Keratinocyte (primary cell): Measurements from ENCODE around the gene RAB44. TPM values are rescaled to one million over a fixed set of nuclear protein-coding genes. Genes with fewer than 3 reads are reported as not detected.
A peak's percentile ranks its signal among the peaks of the same experiment; 100 is the strongest.

Source experiments
- DNase-seq: peaks from one replicate; pipeline ENCODE4 v3.0.0-alpha.2; 2011; ENCODE audit warnings: low read depth, missing footprints, low spot score
- FAIRE-seq: peaks from 2 replicates; lab custom pipeline; 2011; peaks lifted over from hg19 to GRCh38; lab: Jason Lieb, UNC
- H2AFZ ChIP-seq: 2 replicates; pipeline ENCODE4 v1.6.0; 2012; ENCODE audit warnings: low read length, control low read depth, inconsistent platforms; ENCODE audit not compliant: control insufficient read depth
- H3K27ac ChIP-seq: 2 replicates; pipeline ENCODE4 v1.5.1; 2011; ENCODE audit warnings: low read length; ENCODE audit not compliant: control insufficient read depth, insufficient read depth
- H3K27me3 ChIP-seq: 3 replicates; pipeline ENCODE4 v1.6.0; 2011; ENCODE audit warnings: low read length; ENCODE audit not compliant: control insufficient read depth, insufficient read depth; ENCODE audit errors: extremely low read depth
- H3K36me3 ChIP-seq, 2 experiments: 2 replicates in 1 of 2; 3 replicates in 1 of 2; pipeline ENCODE4 v1.5.1; 2011; ENCODE audit warnings: low read length in 2 of 2, mild to moderate bottlenecking in 1 of 2; ENCODE audit not compliant: control insufficient read depth in 2 of 2, insufficient read depth in 2 of 2; ENCODE audit errors: extremely low read depth in 1 of 2
- H3K4me1 ChIP-seq: 3 replicates; pipeline ENCODE4 v1.5.1; 2011; ENCODE audit warnings: low read length; ENCODE audit not compliant: control insufficient read depth, insufficient read depth; ENCODE audit errors: extremely low read depth
- H3K4me2 ChIP-seq: 3 replicates; pipeline ENCODE4 v1.6.0; 2011; ENCODE audit warnings: low read depth, low read length; ENCODE audit not compliant: control insufficient read depth, insufficient read depth; ENCODE audit errors: extremely low read depth
- H3K4me3 ChIP-seq, 3 experiments: fragments of 200-600 bp in 1 of 3; sonication (generic) in 1 of 3; 2 replicates in 2 of 3; 3 replicates in 1 of 3; pipeline ENCODE4 v1.5.1; 2011 to 2016; ENCODE audit warnings: low read length in 3 of 3, mild to moderate bottlenecking in 3 of 3, control low read depth in 2 of 3, inconsistent platforms in 1 of 3, low read depth in 1 of 3, mixed read lengths in 1 of 3, mixed run types in 1 of 3, moderate library complexity in 1 of 3; ENCODE audit not compliant: control insufficient read depth in 2 of 3, insufficient read depth in 2 of 3; ENCODE audit errors: extremely low read depth in 1 of 3
- H3K79me2 ChIP-seq: 2 replicates; pipeline ENCODE4 v1.6.0; 2012; ENCODE audit warnings: low read length; ENCODE audit not compliant: control insufficient read depth, insufficient read depth
- H3K9ac ChIP-seq: 3 replicates; pipeline ENCODE4 v1.6.0; 2011; ENCODE audit warnings: low read length; ENCODE audit not compliant: control insufficient read depth, insufficient read depth; ENCODE audit errors: extremely low read depth
- H3K9me1 ChIP-seq: 3 replicates; pipeline ENCODE4 v1.6.0; 2011; ENCODE audit warnings: low read length; ENCODE audit not compliant: control insufficient read depth, insufficient read depth; ENCODE audit errors: extremely low read depth
- H3K9me3 ChIP-seq: 2 replicates; pipeline ENCODE4 v1.5.1; 2012; ENCODE audit warnings: low read depth, low read length; ENCODE audit not compliant: control insufficient read depth
- H4K20me1 ChIP-seq: 3 replicates; pipeline ENCODE4 v1.6.0; 2011; ENCODE audit warnings: low read length; ENCODE audit not compliant: control insufficient read depth, insufficient read depth; ENCODE audit errors: extremely low read depth
- EZH2 ChIP-seq: IDR thresholded peaks from one replicate; pipeline ENCODE4 v1.6.1; 2012; ENCODE audit warnings: inconsistent platforms, mild to moderate bottlenecking, low read length, moderate library complexity
- dilution Hi-C: fragments of 300-500 bp; cut with MboI; formaldehyde crosslinking; loops from one replicate; pipeline ENCODE4 v1.7.0; 2020; ENCODE audit warnings: low sequenced_read_pairs; ENCODE audit not compliant: extremely low pct_ligation_motif_present
- polyA plus RNA-seq, 5 experiments: library from polyadenylated mRNA; depleted of rRNA in 3 of 5; stranded (reverse) in 3 of 5; stranded (forward) in 1 of 5; unstranded in 1 of 5; fragments of >200 nt; gene quantifications; 1 replicate in 1 of 5; 2 replicates in 3 of 5; 3 replicates in 1 of 5; pipeline versions ENCODE4 v1.2.1 to v1.2.3, GENCODE V29; 2011 to 2012; ENCODE audit warnings: missing spikeins in 2 of 5, low read depth in 1 of 5, low replicate concordance in 1 of 5
- TF ChIP-seq, protein P1 (sequence below), 3 experiments: IDR thresholded peaks in 1 of 3; conservative IDR thresholded peaks in 1 of 3; optimal IDR thresholded peaks in 1 of 3; 2 replicates in 2 of 3; 3 replicates in 1 of 3; pipeline versions ENCODE3 to v1.5.1; 2011; ENCODE audit warnings: low read length in 3 of 3, mild to moderate bottlenecking in 3 of 3, moderate library complexity in 2 of 3, control low read depth in 1 of 3, inconsistent platforms in 1 of 3; ENCODE audit not compliant: insufficient read depth in 2 of 3; ENCODE audit errors: extremely low read depth in 1 of 3

The RAB44 gene
- polyA plus RNA-seq, 1 donor (not counting 4 experiments of a cell fraction or from before 2014, with no cell fraction given) = 0.03 TPM

DNA sequence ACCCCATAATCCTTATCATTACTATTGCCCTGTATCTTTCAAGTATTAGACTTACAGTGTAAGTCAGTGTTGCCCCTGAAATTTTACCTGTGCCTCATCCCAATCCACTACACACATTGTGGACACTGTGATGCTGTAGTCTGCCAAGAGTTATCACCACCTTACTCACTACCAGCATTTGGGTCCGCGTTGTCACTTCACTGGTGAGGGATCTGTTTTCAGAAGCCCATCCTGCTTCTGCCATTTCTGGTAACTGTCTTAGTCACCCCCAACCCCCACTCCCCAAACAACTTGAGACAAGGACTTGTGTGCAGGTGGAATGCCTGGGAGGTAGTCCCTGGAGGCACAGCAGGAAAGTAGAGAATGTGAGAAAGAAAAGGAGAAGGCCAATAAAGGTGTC, 6.0 kb upstream of the RAB44 start:
- H3K9me1 ChIP-seq = peaks cover 4% of the 10 kb centered on the region
- dilution Hi-C loops = no loop called here
- H3K27ac ChIP-seq = no peak overlapping the region
- no peaks in the 10 kb centered on the region for H3K27me3 ChIP-seq
- DNase-seq = no peak
- no peaks in the 10 kb centered on the region for H3K79me2 ChIP-seq
- H3K9me3 ChIP-seq = no peaks in the 10 kb centered on the region
- FAIRE-seq = no peak
- H3K4me1 ChIP-seq = peaks cover 28% of the 10 kb centered on the region
- TF ChIP-seq, protein P1, sequence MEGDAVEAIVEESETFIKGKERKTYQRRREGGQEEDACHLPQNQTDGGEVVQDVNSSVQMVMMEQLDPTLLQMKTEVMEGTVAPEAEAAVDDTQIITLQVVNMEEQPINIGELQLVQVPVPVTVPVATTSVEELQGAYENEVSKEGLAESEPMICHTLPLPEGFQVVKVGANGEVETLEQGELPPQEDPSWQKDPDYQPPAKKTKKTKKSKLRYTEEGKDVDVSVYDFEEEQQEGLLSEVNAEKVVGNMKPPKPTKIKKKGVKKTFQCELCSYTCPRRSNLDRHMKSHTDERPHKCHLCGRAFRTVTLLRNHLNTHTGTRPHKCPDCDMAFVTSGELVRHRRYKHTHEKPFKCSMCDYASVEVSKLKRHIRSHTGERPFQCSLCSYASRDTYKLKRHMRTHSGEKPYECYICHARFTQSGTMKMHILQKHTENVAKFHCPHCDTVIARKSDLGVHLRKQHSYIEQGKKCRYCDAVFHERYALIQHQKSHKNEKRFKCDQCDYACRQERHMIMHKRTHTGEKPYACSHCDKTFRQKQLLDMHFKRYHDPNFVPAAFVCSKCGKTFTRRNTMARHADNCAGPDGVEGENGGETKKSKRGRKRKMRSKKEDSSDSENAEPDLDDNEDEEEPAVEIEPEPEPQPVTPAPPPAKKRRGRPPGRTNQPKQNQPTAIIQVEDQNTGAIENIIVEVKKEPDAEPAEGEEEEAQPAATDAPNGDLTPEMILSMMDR (optimal IDR thresholded peaks at IDR 0.05 in 1 of 3, IDR thresholded peaks at IDR 0.05 in 1 of 3, conservative IDR thresholded peaks at IDR 0.05 in 1 of 3; ENCODE audit: extremely low read depth in 1 of 3, insufficient read depth in 2 of 3, low read length in 3 of 3) = no peak
- no peak for TF ChIP-seq EZH2
- peaks cover 4 to 6% of the 10 kb centered on the region in 2 experiments for H3K36me3 ChIP-seq
- H4K20me1 ChIP-seq = peaks cover 5% of the 10 kb centered on the region
- no peak overlapping the region for H3K9ac ChIP-seq
- H3K4me3 ChIP-seq = no peak overlapping the region
- peak overlapping the region; percentile 17 for H3K4me2 ChIP-seq
- no peak overlapping the region for H2AFZ ChIP-seq

DNA sequence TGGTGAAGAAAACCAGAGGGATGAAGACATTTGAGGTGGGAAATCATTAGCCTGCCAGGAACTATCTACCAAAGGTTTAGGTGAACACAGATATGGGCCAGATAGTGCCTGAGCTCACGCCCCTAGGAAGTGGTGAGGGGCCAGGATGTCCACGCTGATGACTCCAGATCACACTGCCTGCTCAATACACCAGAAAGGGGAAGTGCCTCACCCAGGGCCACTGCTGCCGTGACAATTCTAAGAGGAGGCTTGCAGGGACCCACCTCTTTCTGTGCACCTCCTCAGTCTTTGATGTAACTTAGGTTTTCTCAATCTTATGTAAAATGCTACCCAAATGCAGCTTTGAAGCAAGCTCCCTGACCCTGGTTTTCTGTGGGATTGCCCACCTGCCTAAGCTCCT, 5.4 kb upstream of the RAB44 start:
- Histone ChIP-seq H4K20me1 (no peaks in the 10 kb centered on the region), H3K27ac (no peak overlapping the region), H3K79me2 (no peaks in the 10 kb centered on the region), H3K4me3 (no peak overlapping the region), H3K27me3 (no peaks in the 10 kb centered on the region), H3K4me2 (peak overlapping the region; percentile 14), H3K9me3 (no peaks in the 10 kb centered on the region), H3K9ac (no peak overlapping the region), H3K4me1 (peaks cover 28% of the 10 kb centered on the region), H3K9me1 (peaks cover 4% of the 10 kb centered on the region), H2AFZ (no peak overlapping the region), H3K36me3 (no peaks in the 10 kb centered on the region)
- DNase-seq (no peak), FAIRE-seq (no peak)
- dilution Hi-C loops = no loop called here
- no peak for TF ChIP-seq EZH2
- TF ChIP-seq, protein P1 (optimal IDR thresholded peaks at IDR 0.05 in 1 of 3, IDR thresholded peaks at IDR 0.05 in 1 of 3, conservative IDR thresholded peaks at IDR 0.05 in 1 of 3; ENCODE audit: extremely low read depth in 1 of 3, insufficient read depth in 2 of 3, low read length in 3 of 3) = no peak
